HEK293 (cell line): ENCODE results near the gene KCNMA1.

Experiments used
- CTCF ChIA-PET: fragments of 350-600 bp; formaldehyde crosslinking; extraction: SDS; loops from one replicate; lab custom pipeline; 2021; ENCODE audit warnings: antibody characterized with exemption; lab: Yijun Ruan, JAX
- POLR2A ChIA-PET: fragments of 300-600 bp; formaldehyde crosslinking; extraction: SDS; loops from one replicate; lab custom pipeline; 2020; ENCODE audit warnings: antibody characterized with exemption, inconsistent platforms; lab: Yijun Ruan, JAX
- H3K27ac ChIP-seq: fragments of 200-500 bp; sonication (Bioruptor generic); 2 replicates; pipeline ENCODE4 v1.5.1; 2014; ENCODE audit warnings: low read depth, low read length, control low read depth, inconsistent platforms; ENCODE audit errors: extremely low read depth
- H3K36me3 ChIP-seq, 2 experiments: fragments of 200-500 bp in 1 of 2; sonication (Bioruptor generic) in 1 of 2; 1 replicate in 1 of 2; 2 replicates in 1 of 2; pipeline ENCODE4 v1.5.1; 2014 to 2017; ENCODE audit warnings: inconsistent platforms in 2 of 2, low read length in 2 of 2; ENCODE audit not compliant: control insufficient read depth in 2 of 2, insufficient read depth in 1 of 2
- H3K4me1 ChIP-seq: fragments of 200-500 bp; sonication (Bioruptor generic); 2 replicates; pipeline ENCODE4 v1.5.1; 2014; ENCODE audit warnings: mild to moderate bottlenecking, low read length, inconsistent platforms; ENCODE audit not compliant: control insufficient read depth, insufficient read depth
- H3K4me3 ChIP-seq: 2 replicates; pipeline ENCODE4 v1.5.1; 2011; ENCODE audit warnings: low read depth, mild to moderate bottlenecking, control low read depth, low read length, moderate library complexity
- H3K9me3 ChIP-seq: fragments of 200-500 bp; sonication (Bioruptor generic); 2 replicates; pipeline ENCODE4 v1.5.1; 2014; ENCODE audit warnings: low read depth, low read length, inconsistent platforms; ENCODE audit not compliant: control insufficient read depth, insufficient read depth
- EGR2 ChIP-seq: fragments of 450-650 bp; formaldehyde crosslinking; IDR thresholded peaks from 2 replicates; pipeline ENCODE4 v1.5.1; 2016; ENCODE audit warnings: low read depth, missing biosample characterization, missing genetic modification characterization
- GLIS2 ChIP-seq: fragments of 450-650 bp; formaldehyde crosslinking; IDR thresholded peaks from 2 replicates; pipeline ENCODE4 v1.5.1; 2016; ENCODE audit warnings: missing biosample characterization, missing genetic modification characterization
- MZF1 ChIP-seq: fragments of 450-650 bp; formaldehyde crosslinking; IDR thresholded peaks from 2 replicates; pipeline ENCODE4 v1.5.1; 2017; ENCODE audit warnings: missing biosample characterization, missing genetic modification characterization, borderline replicate concordance
- OSR2 ChIP-seq: fragments of 450-650 bp; formaldehyde crosslinking; IDR thresholded peaks from 2 replicates; pipeline ENCODE4 v1.5.1; 2016; ENCODE audit warnings: missing biosample characterization, missing genetic modification characterization
- TCF7L2 ChIP-seq: IDR thresholded peaks from 2 replicates; pipeline ENCODE4 v1.6.1; 2011; ENCODE audit warnings: low read depth, mild to moderate bottlenecking, inconsistent platforms, low read length, moderate library complexity, borderline replicate concordance
- ZFP37 ChIP-seq: fragments of 450-650 bp; formaldehyde crosslinking; IDR thresholded peaks from 2 replicates; pipeline ENCODE4 v1.5.1; 2016; ENCODE audit warnings: missing biosample characterization, missing genetic modification characterization
- ZIC2 ChIP-seq: fragments of 450-650 bp; formaldehyde crosslinking; IDR thresholded peaks from 2 replicates; pipeline ENCODE4 v1.5.1; 2016; ENCODE audit warnings: missing biosample characterization, missing genetic modification characterization
- ZNF10 ChIP-seq: fragments of 450-650 bp; formaldehyde crosslinking; IDR thresholded peaks from 2 replicates; pipeline ENCODE4 v1.5.1; 2017; ENCODE audit warnings: missing biosample characterization, missing genetic modification characterization
- ZNF341 ChIP-seq: fragments of 450-650 bp; formaldehyde crosslinking; IDR thresholded peaks from 2 replicates; pipeline ENCODE4; 2016; ENCODE audit warnings: low read depth, missing biosample characterization, missing genetic modification characterization
- ZNF544 ChIP-seq: fragments of 450-650 bp; formaldehyde crosslinking; IDR thresholded peaks from 2 replicates; pipeline ENCODE4 v1.5.0; 2017; ENCODE audit warnings: missing biosample characterization, missing genetic modification characterization
- ZNF560 ChIP-seq: fragments of 450-650 bp; formaldehyde crosslinking; IDR thresholded peaks from 2 replicates; pipeline ENCODE4 v1.5.1; 2017; ENCODE audit warnings: missing biosample characterization, missing genetic modification characterization, borderline replicate concordance
- ZNF624 ChIP-seq: fragments of 450-650 bp; formaldehyde crosslinking; IDR thresholded peaks from 2 replicates; pipeline ENCODE4 v1.5.1; 2017; ENCODE audit warnings: missing biosample characterization, missing genetic modification characterization
- ZNF707 ChIP-seq: fragments of 450-650 bp; formaldehyde crosslinking; IDR thresholded peaks from 2 replicates; pipeline ENCODE4 v1.5.1; 2016; ENCODE audit warnings: missing biosample characterization, missing genetic modification characterization
- ZNF777 ChIP-seq: fragments of 450-650 bp; formaldehyde crosslinking; IDR thresholded peaks from 2 replicates; pipeline ENCODE4 v1.5.1; 2017; ENCODE audit warnings: missing biosample characterization, missing genetic modification characterization, borderline replicate concordance
- TF ChIP-seq, protein P1 (sequence below): fragments of 450-650 bp; formaldehyde crosslinking; IDR thresholded peaks from 2 replicates; pipeline ENCODE4 v1.5.1; 2016; ENCODE audit warnings: missing biosample characterization, missing genetic modification characterization
- TF ChIP-seq, protein P2 (sequence below): fragments of 450-650 bp; formaldehyde crosslinking; IDR thresholded peaks from 2 replicates; pipeline ENCODE4 v1.5.1; 2017; ENCODE audit warnings: missing biosample characterization, missing genetic modification characterization
- TF ChIP-seq, protein P3 (sequence below): fragments of 450-650 bp; formaldehyde crosslinking; IDR thresholded peaks from 2 replicates; pipeline ENCODE4 v1.5.1; 2016; ENCODE audit warnings: missing biosample characterization, missing genetic modification characterization
- TF ChIP-seq, protein P4 (sequence below): fragments of 450-650 bp; formaldehyde crosslinking; IDR thresholded peaks from 2 replicates; pipeline ENCODE4 v1.5.1; 2016; ENCODE audit warnings: missing biosample characterization, missing genetic modification characterization
- TF ChIP-seq, protein P5 (sequence below): fragments of 450-650 bp; formaldehyde crosslinking; IDR thresholded peaks from 2 replicates; pipeline ENCODE4 v1.5.1; 2016; ENCODE audit warnings: missing biosample characterization, missing genetic modification characterization

KCNMA1 gene

DNA sequence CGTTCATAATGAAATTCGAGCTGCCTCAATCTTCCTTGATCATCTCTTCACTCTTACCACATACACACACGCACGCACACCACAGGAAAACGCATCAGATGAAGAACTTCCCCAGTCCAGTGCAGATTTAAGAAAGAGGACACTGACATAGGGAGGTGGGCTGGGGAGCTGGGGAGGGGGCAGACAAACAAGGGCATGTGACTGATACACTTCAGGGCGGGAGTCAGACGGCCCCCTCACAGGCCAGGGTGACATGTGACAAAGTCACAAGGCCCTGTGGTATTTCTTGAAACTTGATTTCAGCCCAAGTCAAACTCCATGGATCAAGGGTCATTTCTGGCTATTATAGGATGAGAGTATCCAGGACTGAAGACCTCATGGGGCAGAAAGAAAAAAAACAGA is 82.6 kb downstream of the KCNMA1 start:
- ChIA-PET POLR2A (no interaction called here), CTCF (interaction anchor here (0.6 to 1.4 kb wide), 2 partner anchors 18 to 290 kb away, joined by 3 read pairs; no protein-coding TSS in a partner anchor)

DNA sequence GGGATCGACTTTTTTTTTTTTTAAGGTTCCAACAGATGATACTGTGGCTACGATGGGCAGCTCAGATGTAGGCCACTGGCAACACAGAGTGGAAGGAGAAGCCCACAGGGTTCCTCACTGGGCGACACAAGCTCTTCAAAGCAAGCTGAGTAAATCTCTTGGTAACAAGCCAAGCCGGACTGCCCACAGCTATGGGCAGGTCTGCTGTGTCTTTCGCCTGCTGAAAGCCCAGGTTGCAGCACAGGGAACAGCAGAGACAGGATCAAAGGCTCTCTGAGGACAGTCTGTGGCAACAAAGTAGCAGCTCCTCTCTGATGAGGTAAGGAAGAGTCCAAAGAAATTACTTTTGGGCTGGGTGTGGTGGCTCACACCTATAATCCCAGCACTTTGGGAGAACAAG is 83.6 kb downstream of the KCNMA1 start:
- no peak overlapping the region for H3K27ac ChIP-seq
- CTCF ChIA-PET, result interaction anchor here (0.6 to 0.7 kb wide), 3 partner anchors 30 to 168 kb away, joined by 3 to 7 read pairs (median 5); no protein-coding TSS in a partner anchor
- POLR2A ChIA-PET, result no interaction called here

More for the DNA sequence above, 82.6 kb downstream of the KCNMA1 start:
- H3K27ac ChIP-seq, result no peak overlapping the region
- no peak overlapping the region for H3K4me3 ChIP-seq
- no peaks in the 10 kb centered on the region for H3K9me3 ChIP-seq
- no peaks in the 10 kb centered on the region for H3K4me1 ChIP-seq
- H3K36me3 ChIP-seq, result no peaks in the 10 kb centered on the region
- TF ChIP-seq, protein P1, sequence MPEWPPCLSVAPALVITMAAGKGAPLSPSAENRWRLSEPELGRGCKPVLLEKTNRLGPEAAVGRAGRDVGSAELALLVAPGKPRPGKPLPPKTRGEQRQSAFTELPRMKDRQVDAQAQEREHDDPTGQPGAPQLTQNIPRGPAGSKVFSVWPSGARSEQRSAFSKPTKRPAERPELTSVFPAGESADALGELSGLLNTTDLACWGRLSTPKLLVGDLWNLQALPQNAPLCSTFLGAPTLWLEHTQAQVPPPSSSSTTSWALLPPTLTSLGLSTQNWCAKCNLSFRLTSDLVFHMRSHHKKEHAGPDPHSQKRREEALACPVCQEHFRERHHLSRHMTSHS (tag by site-specific recombination), result no peak
- TF ChIP-seq, protein P2, sequence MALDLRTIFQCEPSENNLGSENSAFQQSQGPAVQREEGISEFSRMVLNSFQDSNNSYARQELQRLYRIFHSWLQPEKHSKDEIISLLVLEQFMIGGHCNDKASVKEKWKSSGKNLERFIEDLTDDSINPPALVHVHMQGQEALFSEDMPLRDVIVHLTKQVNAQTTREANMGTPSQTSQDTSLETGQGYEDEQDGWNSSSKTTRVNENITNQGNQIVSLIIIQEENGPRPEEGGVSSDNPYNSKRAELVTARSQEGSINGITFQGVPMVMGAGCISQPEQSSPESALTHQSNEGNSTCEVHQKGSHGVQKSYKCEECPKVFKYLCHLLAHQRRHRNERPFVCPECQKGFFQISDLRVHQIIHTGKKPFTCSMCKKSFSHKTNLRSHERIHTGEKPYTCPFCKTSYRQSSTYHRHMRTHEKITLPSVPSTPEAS (tag by site-specific recombination), result 0 out of 2 replicates have a peak, but pooled peaks have one; percentile 41

DNA sequence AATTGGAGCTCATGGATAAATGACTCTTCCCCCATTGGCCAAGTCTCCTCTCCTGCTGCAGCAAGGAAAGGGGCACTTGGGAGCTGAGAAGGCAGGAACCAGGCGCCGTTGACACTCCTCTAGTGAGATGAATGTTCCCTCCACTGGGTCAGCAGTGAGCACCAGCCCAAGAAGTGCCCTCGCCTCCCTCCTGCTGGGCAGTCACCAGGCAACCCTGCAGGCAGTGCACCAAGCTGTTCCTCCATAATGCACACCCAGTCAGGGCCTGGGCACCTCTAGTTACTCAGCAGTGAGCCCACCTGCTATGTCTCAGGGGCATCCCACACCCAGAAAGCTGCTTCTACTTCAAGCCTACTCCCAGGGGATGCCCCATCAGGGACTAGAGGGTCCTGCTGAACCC is 84.3 kb downstream of the KCNMA1 start:
- POLR2A ChIA-PET, result no interaction called here
- Histone ChIP-seq H3K27ac (no peak overlapping the region), H3K9me3 (no peaks in the 10 kb centered on the region), H3K4me1 (no peaks in the 10 kb centered on the region), H3K36me3 (no peaks in the 10 kb centered on the region), H3K4me3 (no peak overlapping the region)
- TF ChIP-seq ZNF707, result no peak
- TF ChIP-seq ZNF560 (tag by site-specific recombination), result no peak
- TF ChIP-seq ZNF341 (tag by site-specific recombination), result 0 out of 2 replicates have a peak, but pooled peaks have one; percentile 35
- peak; percentile 96 for TF ChIP-seq ZIC2 (tag by site-specific recombination)
- CTCF ChIA-PET, result interaction anchor here (0.6 to 1.2 kb wide), 5 partner anchors 9 to 387 kb away, joined by 3 to 7 read pairs (median 5); no protein-coding TSS in a partner anchor

More for the DNA sequence above, 83.6 kb downstream of the KCNMA1 start:
- H3K4me1 ChIP-seq, result no peaks in the 10 kb centered on the region
- no peaks in the 10 kb centered on the region for H3K9me3 ChIP-seq
- TF ChIP-seq, protein P3, sequence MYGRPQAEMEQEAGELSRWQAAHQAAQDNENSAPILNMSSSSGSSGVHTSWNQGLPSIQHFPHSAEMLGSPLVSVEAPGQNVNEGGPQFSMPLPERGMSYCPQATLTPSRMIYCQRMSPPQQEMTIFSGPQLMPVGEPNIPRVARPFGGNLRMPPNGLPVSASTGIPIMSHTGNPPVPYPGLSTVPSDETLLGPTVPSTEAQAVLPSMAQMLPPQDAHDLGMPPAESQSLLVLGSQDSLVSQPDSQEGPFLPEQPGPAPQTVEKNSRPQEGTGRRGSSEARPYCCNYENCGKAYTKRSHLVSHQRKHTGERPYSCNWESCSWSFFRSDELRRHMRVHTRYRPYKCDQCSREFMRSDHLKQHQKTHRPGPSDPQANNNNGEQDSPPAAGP (tag by site-specific recombination), result no peak
- TF ChIP-seq, protein P4, sequence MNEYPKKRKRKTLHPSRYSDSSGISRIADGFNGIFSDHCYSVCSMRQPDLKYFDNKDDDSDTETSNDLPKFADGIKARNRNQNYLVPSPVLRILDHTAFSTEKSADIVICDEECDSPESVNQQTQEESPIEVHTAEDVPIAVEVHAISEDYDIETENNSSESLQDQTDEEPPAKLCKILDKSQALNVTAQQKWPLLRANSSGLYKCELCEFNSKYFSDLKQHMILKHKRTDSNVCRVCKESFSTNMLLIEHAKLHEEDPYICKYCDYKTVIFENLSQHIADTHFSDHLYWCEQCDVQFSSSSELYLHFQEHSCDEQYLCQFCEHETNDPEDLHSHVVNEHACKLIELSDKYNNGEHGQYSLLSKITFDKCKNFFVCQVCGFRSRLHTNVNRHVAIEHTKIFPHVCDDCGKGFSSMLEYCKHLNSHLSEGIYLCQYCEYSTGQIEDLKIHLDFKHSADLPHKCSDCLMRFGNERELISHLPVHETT, result no peak
- TF ChIP-seq EGR2 (tag by site-specific recombination), result no peak
- TF ChIP-seq TCF7L2, result no peak
- no peak for TF ChIP-seq ZNF624
- no peak for TF ChIP-seq GLIS2 (tag by site-specific recombination)
- TF ChIP-seq OSR2 (tag by site-specific recombination), result no peak
- no peak for TF ChIP-seq ZNF544 (tag by site-specific recombination)
- TF ChIP-seq ZFP37 (tag by site-specific recombination), result no peak
- TF ChIP-seq MZF1 (tag by site-specific recombination), result no peak
- TF ChIP-seq ZNF10 (tag by site-specific recombination), result no peak
- TF ChIP-seq, protein P5, sequence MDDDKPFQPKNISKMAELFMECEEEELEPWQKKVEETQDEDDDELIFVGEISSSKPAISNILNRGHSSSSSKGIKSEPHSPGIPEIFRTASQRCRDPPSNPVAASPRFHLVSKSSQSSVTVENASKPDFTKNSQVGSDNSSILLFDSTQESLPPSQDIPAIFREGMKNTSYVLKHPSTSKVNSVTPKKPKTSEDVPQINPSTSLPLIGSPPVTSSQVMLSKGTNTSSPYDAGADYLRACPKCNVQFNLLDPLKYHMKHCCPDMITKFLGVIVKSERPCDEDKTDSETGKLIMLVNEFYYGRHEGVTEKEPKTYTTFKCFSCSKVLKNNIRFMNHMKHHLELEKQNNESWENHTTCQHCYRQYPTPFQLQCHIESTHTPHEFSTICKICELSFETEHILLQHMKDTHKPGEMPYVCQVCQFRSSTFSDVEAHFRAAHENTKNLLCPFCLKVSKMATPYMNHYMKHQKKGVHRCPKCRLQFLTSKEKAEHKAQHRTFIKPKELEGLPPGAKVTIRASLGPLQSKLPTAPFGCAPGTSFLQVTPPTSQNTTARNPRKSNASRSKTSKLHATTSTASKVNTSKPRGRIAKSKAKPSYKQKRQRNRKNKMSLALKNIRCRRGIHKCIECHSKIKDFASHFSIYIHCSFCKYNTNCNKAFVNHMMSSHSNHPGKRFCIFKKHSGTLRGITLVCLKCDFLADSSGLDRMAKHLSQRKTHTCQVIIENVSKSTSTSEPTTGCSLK, result no peak
- TF ChIP-seq ZNF777 (tag by site-specific recombination), result no peak
- H3K36me3 ChIP-seq, result no peaks in the 10 kb centered on the region
- H3K4me3 ChIP-seq, result no peak overlapping the region
